Skeletal muscle cell (primary cell): Measurements from ENCODE around the gene CXXC1.
"Not testable (repeated sequence)": the region's sequence is repeated elsewhere in the genome, so short reads cannot be mapped to it uniquely, and the experiment has no call there.

ENCODE experiments used
- DNase-seq: peaks from one replicate; pipeline ENCODE4 v3.0.0-alpha.2; 2010; ENCODE audit warnings: low read depth
- H3K4me3 ChIP-seq: 2 replicates; pipeline ENCODE4 v1.5.1; 2011; ENCODE audit warnings: low read depth, mild to moderate bottlenecking, control low read depth, low read length, moderate library complexity

The CXXC1 gene

DNA sequence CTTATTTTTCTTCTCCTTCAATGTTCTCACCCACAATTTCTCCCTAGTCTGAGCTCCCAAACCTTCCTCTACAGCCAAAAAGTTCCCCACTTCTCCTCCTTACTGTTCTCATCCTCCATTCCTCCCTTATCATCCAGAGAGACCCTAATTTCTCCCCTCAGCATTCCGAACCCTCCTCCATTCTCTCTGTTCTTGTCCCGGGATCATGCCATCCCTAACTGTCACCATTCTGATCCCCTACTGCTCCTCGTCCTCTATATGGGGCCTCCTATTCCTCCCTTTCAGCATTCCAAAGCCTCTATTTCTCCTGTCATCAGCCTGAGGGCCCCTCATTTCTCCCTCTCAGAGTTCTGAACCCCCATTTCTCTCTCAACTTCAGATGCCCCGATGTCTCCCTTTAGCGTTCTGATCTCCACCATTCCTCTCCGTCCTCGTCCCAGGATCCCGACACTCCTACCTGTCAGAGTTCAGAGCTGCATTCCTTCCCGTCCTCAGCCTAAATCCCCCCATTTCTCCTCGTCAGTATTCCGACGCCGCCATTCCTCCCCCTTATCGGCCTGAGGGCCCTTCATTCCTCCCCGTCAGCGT is 6.7 kb downstream of the CXXC1 start:
- DNase-seq, result no peak
- peak overlapping the region; percentile 96 for H3K4me3 ChIP-seq

DNA sequence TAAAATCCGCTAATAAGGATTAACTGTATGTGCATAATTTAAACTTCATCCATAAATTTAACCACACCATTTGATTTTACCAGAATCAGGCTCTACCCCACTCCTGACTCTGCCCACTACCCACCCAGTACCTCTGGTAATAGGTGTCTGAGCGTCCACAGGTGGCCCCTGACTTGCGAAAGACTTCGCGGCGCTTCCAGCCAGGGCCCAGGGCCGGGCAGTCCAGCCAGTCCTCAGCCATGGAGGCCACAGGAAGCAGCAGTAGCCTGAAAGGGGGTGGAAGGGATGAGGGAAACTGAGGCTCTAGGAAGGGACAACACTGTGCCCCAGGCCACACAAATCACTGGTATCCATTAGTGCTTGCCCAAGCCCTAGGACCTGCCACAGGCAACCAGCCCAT is 7.7 kb downstream of the CXXC1 start:
- peak overlapping the region; percentile 96 for H3K4me3 ChIP-seq
- DNase-seq, result no peak

- DNase-seq, result no peak
- no peak overlapping the region for H3K4me3 ChIP-seq
These were observed 9.6 kb downstream of the CXXC1 start for GRCh38 chr18:50277942-50278341.

GRCh38 chr18:50276452-50276851 is 11.0 kb downstream of the CXXC1 start:
- no peak for DNase-seq
- no peak overlapping the region for H3K4me3 ChIP-seq

- H3K4me3 ChIP-seq, result no peak overlapping the region
- DNase-seq, result no peak
These were observed 11.9 kb downstream of the CXXC1 start for GRCh38 chr18:50275503-50276036.

- H3K4me3 ChIP-seq, result no peak overlapping the region
- DNase-seq, result no peak
These were observed 12.6 kb downstream of the CXXC1 start for GRCh38 chr18:50274941-50275340.

- no peak for DNase-seq
- no peak overlapping the region for H3K4me3 ChIP-seq
These were observed 13.4 kb downstream of the CXXC1 start for GRCh38 chr18:50274044-50274442.

- H3K4me3 ChIP-seq, result no peak overlapping the region
- no peak for DNase-seq
These were observed 14.1 kb downstream of the CXXC1 start for GRCh38 chr18:50273203-50274043.

- H3K4me3 ChIP-seq, result no peak overlapping the region
- DNase-seq, result no peak
These were observed 14.9 kb downstream of the CXXC1 start for GRCh38 chr18:50272568-50272967.

DNA sequence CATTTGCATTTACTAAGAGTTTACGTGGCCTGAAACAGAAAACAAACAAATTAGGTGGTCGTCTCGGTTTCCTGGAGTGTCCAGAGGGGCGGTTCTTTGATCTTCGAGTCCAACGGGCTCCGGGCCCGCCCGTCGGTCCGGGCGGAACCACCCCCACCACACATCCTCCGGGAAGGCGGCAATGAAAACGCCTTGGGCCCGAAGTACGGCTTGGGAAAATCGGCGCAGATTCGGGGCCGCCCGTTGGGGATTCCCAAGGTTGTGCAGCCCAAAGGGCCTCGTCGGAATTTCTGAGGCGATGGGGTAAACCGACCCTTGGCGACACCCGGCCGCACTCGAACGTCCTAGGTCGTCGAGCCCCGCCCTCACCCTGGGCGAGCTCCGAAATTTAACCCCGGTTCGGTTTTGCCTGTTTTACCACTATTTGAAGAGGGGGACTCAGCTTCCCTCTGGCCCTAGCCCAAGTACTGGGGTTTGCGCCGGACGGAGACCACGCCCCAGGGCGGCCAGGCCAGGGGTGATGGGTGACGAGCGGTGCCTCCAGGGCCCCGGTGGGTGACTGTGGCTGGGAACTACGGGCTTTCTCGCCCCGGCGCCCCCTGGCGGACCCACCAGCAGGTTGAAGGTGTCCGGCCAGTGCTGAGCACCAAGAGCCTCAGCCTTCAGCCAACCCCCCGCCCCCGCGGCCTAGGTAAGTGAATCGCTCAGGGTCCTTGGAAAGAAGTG is 19.3 kb downstream of the CXXC1 start:
- DNase-seq, result no peak
- H3K4me3 ChIP-seq, result peak overlapping the region; percentile 52

GRCh38 chr18:50266248-50266704 is 21.2 kb downstream of the CXXC1 start, which contains the start of gene CFAP53:
Gene CFAP53 (minus strand): TSS chr18:50266495. CDS start chr18:50266404, 91 bp downstream.
- peak; percentile 61 for DNase-seq
- H3K4me3 ChIP-seq, result peak within 1 kb of the TSS; percentile 75

- no peak overlapping the region for H3K4me3 ChIP-seq
- DNase-seq, result no peak
These were observed 24.5 kb downstream of the CXXC1 start for GRCh38 chr18:50262977-50263376.

- DNase-seq, result no peak
- no peak overlapping the region for H3K4me3 ChIP-seq
These were observed 36.6 kb downstream of the CXXC1 start for GRCh38 chr18:50250935-50251334.

GRCh38 chr18:50249576-50249975 is 37.9 kb downstream of the CXXC1 start:
- H3K4me3 ChIP-seq, result no peak overlapping the region
- DNase-seq, result no peak

GRCh38 chr18:50247561-50247960 is 39.9 kb downstream of the CXXC1 start:
- no peak for DNase-seq
- no peak overlapping the region for H3K4me3 ChIP-seq

DNA sequence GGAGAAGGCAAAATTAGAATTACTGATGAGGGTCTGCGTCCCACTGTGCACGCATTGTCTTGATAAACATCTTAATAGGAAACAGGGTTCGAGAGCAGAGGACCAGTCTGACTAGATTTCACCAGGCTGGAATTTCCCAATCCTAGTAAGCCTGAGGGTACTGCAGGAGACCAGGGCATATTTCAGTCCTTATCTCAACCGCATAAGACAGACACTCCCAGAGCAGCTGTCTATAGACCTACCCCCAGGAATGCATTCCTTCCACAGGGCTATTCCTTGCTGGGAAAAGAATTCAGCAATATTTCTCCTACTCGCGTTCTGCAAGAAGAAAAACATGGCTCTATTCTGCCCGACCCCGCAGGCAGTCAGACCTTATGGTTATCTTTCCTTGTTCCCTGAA is 45.7 kb downstream of the CXXC1 start:
- DNase-seq, H3K4me3 ChIP-seq: not testable (repeated sequence)

- DNase-seq, result no peak
- no peak overlapping the region for H3K4me3 ChIP-seq
These were observed 47.4 kb downstream of the CXXC1 start for GRCh38 chr18:50240080-50240563.

- DNase-seq, result no peak
These were observed 55.1 kb downstream of the CXXC1 start for GRCh38 chr18:50232419-50232818.

More at GRCh38 chr18:50232419-50232818, 55.1 kb downstream of the CXXC1 start:
- no peak overlapping the region for H3K4me3 ChIP-seq
